Psoas muscle (tissue), 8 donors: ENCODE measurements around the gene BRME1. TPM values are rescaled to one million over a fixed set of nuclear protein-coding genes. Genes with fewer than 3 reads are reported as not detected.

Source experiments
- ATAC-seq, 4 donors: fragments of 200-7000 bp; cut with Tn5 transposase; one replicate each; pipeline ENCODE4 v1.9.1; 2020; ENCODE audit warnings: moderate library complexity in 3 of 4, mild to moderate bottlenecking in 2 of 4
- DNase-seq, 2 donors: peaks; one replicate each; pipeline ENCODE4 v3.0.0-alpha.2; 2020
- H3K27ac ChIP-seq: fragments of 200-600 bp; one replicate; pipeline ENCODE4 v1.8.0; 2022
- H3K27me3 ChIP-seq, 3 donors: fragments of 200-600 bp in 1 of 3; one replicate each; pipeline versions ENCODE4 v1.6.1 to v1.8.0; 2013 to 2022; ENCODE audit warnings: low read length in 2 of 3, mild to moderate bottlenecking in 2 of 3, moderate library complexity in 1 of 3; ENCODE audit not compliant: insufficient read depth in 3 of 3
- H3K36me3 ChIP-seq, 2 donors: fragments of 200-600 bp in 1 of 2; one replicate each; pipeline versions ENCODE4 v1.6.1 to v1.8.0; 2013 to 2022; ENCODE audit warnings: low read depth in 1 of 2, mild to moderate bottlenecking in 1 of 2, moderate library complexity in 1 of 2; ENCODE audit not compliant: insufficient read depth in 1 of 2
- H3K4me1 ChIP-seq: fragments of 200-600 bp; one replicate; pipeline ENCODE4 v1.8.0; 2022
- H3K4me3 ChIP-seq: fragments of 200-600 bp; one replicate; pipeline ENCODE4 v1.8.0; 2022; ENCODE audit warnings: mild to moderate bottlenecking
- H3K9me3 ChIP-seq: fragments of 200-600 bp; one replicate; pipeline ENCODE4 v1.8.0; 2022
- CTCF ChIP-seq: fragments of 200-600 bp; IDR thresholded peaks from one replicate; pipeline ENCODE4 v1.8.0; 2022; ENCODE audit warnings: antibody characterized with exemption
- WGBS, 3 donors: extraction: QIAGEN DNeasy Blood & Tissue Kit; methylation state at CpG; one replicate each; pipeline versions ENCODE4 v1.1.6 to v1.1.7; 2013; 5-methylcytosine and 5-hydroxymethylcytosine counted together
- intact Hi-C, 2 donors: fragments of 100-400 bp; cut with DNase I; formaldehyde crosslinking; loops; one replicate each; pipeline versions ENCODE4 v1.11.0 to v1.14.2; 2022
- polyA plus RNA-seq, 3 donors: library from polyadenylated mRNA; stranded (reverse); fragments of 200-250 nt; gene quantifications; one replicate each; pipeline ENCODE4 v1.2.3, GENCODE V29; 2013
- total RNA-seq, 4 donors: library from RNA; stranded (reverse); fragmentation: NEBNext Ultra II Directional in 2 of 4; extraction: Animal tissue kit (Norgen Biotek cat#: 25700) in 2 of 4; gene quantifications; one replicate each; pipeline versions ENCODE4 v1.2.1 to v1.2.4, GENCODE V29; 2021 to 2023
- donor health status: healthy with polysubstance abuse.
- donor health status: DM: no; HTN: no; CAD: no; lungs with moderate emphysema.
- donor health status: Bipolar disorder and iron deficiency.
- donor health status: healthy.
- donor health status: DM: yes; HTN: yes; CAD: no.
- donor health status: DM: no; HTN: no; CAD: no.
- donor health status: DM: no; HTN: no; CAD: no.
- donor health status: DM: yes; HTN: yes; CAD: no.

Gene BRME1
- total and polyA plus RNA-seq, 7 donors: 0.27 to 2.5 (median 1.1) TPM

DNA sequence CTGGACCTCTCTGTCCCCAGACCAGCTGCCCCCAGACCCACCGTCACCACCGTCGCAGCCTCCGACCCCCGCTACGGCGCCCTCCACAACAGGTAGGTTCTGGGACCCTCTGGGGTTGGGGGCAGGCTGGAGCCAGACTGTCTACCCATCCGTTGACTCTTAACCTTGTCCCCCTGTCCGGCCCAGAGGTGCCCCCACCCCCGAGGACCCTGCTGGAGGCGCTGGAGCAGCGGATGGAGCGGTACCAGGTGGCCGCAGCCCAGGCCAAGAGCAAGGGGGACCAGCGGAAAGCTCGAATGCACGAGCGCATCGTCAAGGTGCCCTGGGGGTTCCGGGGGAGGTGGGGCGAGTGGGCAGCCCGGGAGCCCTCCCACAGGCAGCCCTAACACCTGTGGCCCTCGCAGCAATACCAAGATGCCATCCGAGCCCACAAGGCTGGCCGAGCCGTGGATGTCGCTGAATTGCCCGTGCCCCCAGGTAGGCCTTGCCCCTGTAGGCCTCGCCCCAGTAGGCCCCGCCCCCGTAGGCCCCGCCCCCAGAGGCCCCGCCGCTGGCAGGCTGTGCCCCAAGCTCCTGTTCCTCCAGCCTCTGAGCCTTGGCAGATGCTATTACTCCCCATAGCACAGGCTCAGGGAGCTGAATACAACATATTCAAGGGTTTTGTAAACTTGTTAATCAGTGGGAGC, 13.0 kb upstream of the BRME1 start:
- H3K27me3 ChIP-seq: no peaks in the 10 kb centered on the region
- H3K4me3 ChIP-seq: no peak overlapping the region
- H3K4me1 ChIP-seq: no peaks in the 10 kb centered on the region
- DNase-seq (no peak), ATAC-seq (no peak)
- no peaks in the 10 kb centered on the region for H3K9me3 ChIP-seq
- no peak for TF ChIP-seq CTCF
- no peak overlapping the region for H3K27ac ChIP-seq
- intact Hi-C loops: no loop called here
- 87 to 91% (median 89%) methylated on average over 32 to 34 of the region's 34 CpGs for WGBS, 3 donors
- peaks cover 0 to 95% of the 10 kb centered on the region in 2 donors for H3K36me3 ChIP-seq

DNA sequence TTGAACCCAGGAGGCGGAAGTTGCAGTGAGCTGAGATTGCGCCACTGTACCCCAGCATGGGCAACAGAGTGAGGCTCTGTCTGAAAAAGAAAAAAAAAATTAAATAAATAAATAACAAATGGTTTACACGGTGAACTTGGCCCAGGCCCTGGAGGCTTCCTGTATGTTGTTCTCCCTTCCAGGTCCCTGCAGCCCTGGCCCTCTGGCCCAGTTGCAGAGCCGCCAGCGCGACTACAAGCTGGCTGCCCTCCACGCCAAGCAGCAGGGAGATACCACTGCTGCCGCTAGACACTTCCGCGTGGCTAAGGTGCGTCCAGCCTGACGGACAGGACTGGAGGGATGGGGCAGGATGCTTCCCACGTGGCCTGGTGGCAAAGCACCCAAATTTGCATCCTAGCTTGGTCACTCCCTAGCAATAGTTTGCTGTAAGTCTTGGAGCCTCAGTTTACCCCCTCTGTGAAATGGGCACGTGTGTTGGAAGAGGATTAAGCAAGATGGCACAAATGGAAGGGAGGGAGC, 12.0 kb upstream of the BRME1 start:
- no peak overlapping the region for H3K4me3 ChIP-seq
- TF ChIP-seq CTCF: no peak
- ATAC-seq (no peak), DNase-seq (no peak)
- intact Hi-C loops: no loop called here
- no peaks in the 10 kb centered on the region for H3K9me3 ChIP-seq
- 76 to 80% (median 79%) methylated on average over 14 of the region's 14 CpGs for WGBS, 3 donors
- H3K27me3 ChIP-seq: no peaks in the 10 kb centered on the region
- no peak overlapping the region for H3K27ac ChIP-seq
- H3K4me1 ChIP-seq: no peaks in the 10 kb centered on the region
- peaks cover 0 to 95% of the 10 kb centered on the region in 2 donors for H3K36me3 ChIP-seq

DNA sequence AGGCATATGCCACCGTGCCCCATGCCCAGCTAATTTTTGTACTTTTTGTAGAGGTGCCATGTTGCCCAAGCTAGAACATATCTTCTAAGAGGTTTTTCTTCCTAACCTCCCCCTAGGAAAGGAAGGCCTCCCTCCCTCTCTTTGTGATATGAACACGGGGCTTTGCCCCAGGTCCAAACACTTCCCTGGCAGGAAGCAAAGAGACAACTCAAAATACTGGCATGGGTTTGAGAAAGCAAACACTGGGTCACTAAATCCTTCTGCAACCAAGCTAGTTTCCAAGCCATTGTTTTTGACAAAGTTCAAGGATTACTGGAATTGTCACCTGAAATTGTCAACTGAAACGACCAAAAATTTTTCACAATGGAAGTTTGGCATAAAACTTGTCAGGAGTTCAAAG, 8.9 kb upstream of the BRME1 start:
- no peak overlapping the region for H3K4me3 ChIP-seq
- no peaks in the 10 kb centered on the region for H3K27me3 ChIP-seq
- ATAC-seq (no peak), DNase-seq (no peak)
- 85 to 93% (median 87%) methylated on average over 3 of the region's 3 CpGs for WGBS, 3 donors
- no peak overlapping the region for H3K27ac ChIP-seq
- intact Hi-C loops: no loop called here
- H3K4me1 ChIP-seq: no peaks in the 10 kb centered on the region
- H3K36me3 ChIP-seq: peaks cover 0 to 93% of the 10 kb centered on the region in 2 donors
- no peak for TF ChIP-seq CTCF
- H3K9me3 ChIP-seq: no peaks in the 10 kb centered on the region

GRCh38 chr19:13913352-13913751, 7.4 kb upstream of the BRME1 start:
- intact Hi-C loops: no loop called here
- no peak for ATAC-seq
- H3K36me3 ChIP-seq: peaks cover 0 to 85% of the 10 kb centered on the region in 2 donors

More at GRCh38 chr19:13913352-13913751, 7.4 kb upstream of the BRME1 start:
- Histone ChIP-seq H3K27ac (no peak overlapping the region), H3K9me3 (no peaks in the 10 kb centered on the region), H3K4me1 (no peaks in the 10 kb centered on the region), H3K27me3 (no peaks in the 10 kb centered on the region), H3K4me3 (no peak overlapping the region)
- TF ChIP-seq CTCF: no peak
- no peak for DNase-seq
- WGBS, 3 donors: 95 to 96% (median 95%) methylated on average over 17 of the region's 17 CpGs
